Smooth muscle cell (in vitro differentiated cells): ENCODE results near the gene RBM26. TPM values are rescaled to one million over a fixed set of nuclear protein-coding genes. Genes with fewer than 3 reads are reported as not detected.
"Not testable (repeated sequence)": the region's sequence is repeated elsewhere in the genome, so short reads cannot be mapped to it uniquely, and the experiment has no call there.

Source experiments
- DNase-seq: peaks from one replicate; lab custom pipeline; 2025; ENCODE audit not compliant: unreplicated experiment; lab: John Stamatoyannopoulos, UW
- H2AFZ ChIP-seq: fragments of 200-600 bp; sonication (generic); 2 replicates; pipeline ENCODE4 v1.6.0; 2016; ENCODE audit warnings: antibody characterized with exemption, low read depth, mild to moderate bottlenecking
- H3F3A ChIP-seq: fragments of 200-600 bp; sonication (generic); 2 replicates; pipeline ENCODE4 v1.6.0; 2017; ENCODE audit warnings: antibody characterized with exemption, low read depth
- H3K27ac ChIP-seq: fragments of 200-600 bp; sonication (generic); 2 replicates; pipeline ENCODE4 v1.5.1; 2016; ENCODE audit warnings: low read depth, mild to moderate bottlenecking
- H3K27me3 ChIP-seq: fragments of 200-600 bp; sonication (generic); 2 replicates; pipeline ENCODE4 v1.6.1; 2016; ENCODE audit warnings: low read depth, mild to moderate bottlenecking
- H3K36me3 ChIP-seq: fragments of 200-600 bp; sonication (generic); 2 replicates; pipeline ENCODE4 v1.5.1; 2016; ENCODE audit warnings: low read depth
- H3K4me1 ChIP-seq: fragments of 200-600 bp; sonication (generic); 2 replicates; pipeline ENCODE4 v1.5.1; 2016; ENCODE audit warnings: low read depth
- H3K4me2 ChIP-seq: fragments of 200-600 bp; sonication (generic); 2 replicates; pipeline ENCODE4 v1.6.0; 2016; ENCODE audit warnings: mild to moderate bottlenecking
- H3K4me3 ChIP-seq: fragments of 200-600 bp; sonication (generic); 2 replicates; pipeline ENCODE4 v1.5.1; 2016; ENCODE audit warnings: mild to moderate bottlenecking
- H3K79me2 ChIP-seq: fragments of 200-600 bp; sonication (generic); 2 replicates; pipeline ENCODE4 v1.6.0; 2016; ENCODE audit warnings: low read depth, mild to moderate bottlenecking
- H3K9ac ChIP-seq: fragments of 200-600 bp; sonication (generic); 2 replicates; pipeline ENCODE4 v1.6.0; 2016; ENCODE audit warnings: low read depth
- H3K9me3 ChIP-seq: fragments of 200-600 bp; sonication (generic); replicated peaks from 2 replicates; pipeline ENCODE4 v1.5.1; 2016; ENCODE audit warnings: low read depth
- H4K20me1 ChIP-seq: fragments of 200-600 bp; sonication (generic); 2 replicates; pipeline ENCODE4 v1.6.0; 2016; ENCODE audit warnings: low read depth
- WGBS: methylation state at CpG from one replicate; pipeline ENCODE4 v1.1.7; 2016; ENCODE audit warnings: low lambda C conversion rate; 5-methylcytosine and 5-hydroxymethylcytosine counted together
- polyA plus RNA-seq: library from polyadenylated mRNA; unstranded; fragments of >200 nt; fragmentation: Nextera tagmentation; extraction: Ambion mirVana; gene quantifications from 2 replicates; pipeline ENCODE4 v1.2.1, GENCODE V29; 2016
- total RNA-seq: library from RNA; depleted of rRNA; stranded (reverse); fragments of >200 nt; gene quantifications from 2 replicates; pipeline ENCODE4 v1.2.3, GENCODE V29; 2014
- TF ChIP-seq, protein P1 (sequence below): fragments of 200-600 bp; sonication (generic); IDR thresholded peaks from 2 replicates; pipeline ENCODE4 v1.5.1; 2017; ENCODE audit warnings: borderline replicate concordance, mild to moderate bottlenecking, antibody characterized with exemption; ENCODE audit not compliant: insufficient read depth, poor library complexity, severe bottlenecking

RBM26 gene
- total and polyA plus RNA-seq, 2 experiments from 2014 or later, result 11.8 to 49.4 TPM

DNA sequence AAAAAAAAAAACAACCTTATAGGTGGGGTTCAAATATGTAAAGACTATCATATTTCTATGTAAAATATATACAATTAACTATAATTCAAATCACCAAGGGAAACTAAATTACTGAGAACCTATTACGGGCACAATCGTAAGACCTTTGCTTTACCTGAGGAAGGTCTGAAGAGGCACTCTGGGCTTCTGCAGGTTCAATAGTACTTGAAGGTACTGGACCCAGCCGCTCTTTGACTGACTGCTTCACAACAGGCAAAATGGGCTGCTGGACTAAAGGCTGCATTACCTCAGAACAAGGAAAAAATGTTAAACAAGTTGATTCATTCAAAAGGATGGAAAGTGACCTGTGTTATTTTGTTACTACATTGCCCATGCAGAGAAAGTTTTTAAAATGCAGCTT, 51.8 kb downstream of the RBM26 start:
- Histone ChIP-seq H3K79me2 (no peaks in the 10 kb centered on the region), H3K4me2 (no peak overlapping the region), H3F3A (no peaks in the 10 kb centered on the region), H3K27me3 (no peaks in the 10 kb centered on the region), H3K4me1 (no peaks in the 10 kb centered on the region), H3K9ac (no peak overlapping the region), H3K36me3 (peaks cover 43% of the 10 kb centered on the region), H3K4me3 (no peak overlapping the region), H2AFZ (no peak overlapping the region), H3K9me3 (no peaks in the 10 kb centered on the region), H3K27ac (no peak overlapping the region), H4K20me1 (no peaks in the 10 kb centered on the region)
- no peak for DNase-seq
- WGBS, result 97% methylated on average over 3 of the region's 3 CpGs
- TF ChIP-seq, protein P1, sequence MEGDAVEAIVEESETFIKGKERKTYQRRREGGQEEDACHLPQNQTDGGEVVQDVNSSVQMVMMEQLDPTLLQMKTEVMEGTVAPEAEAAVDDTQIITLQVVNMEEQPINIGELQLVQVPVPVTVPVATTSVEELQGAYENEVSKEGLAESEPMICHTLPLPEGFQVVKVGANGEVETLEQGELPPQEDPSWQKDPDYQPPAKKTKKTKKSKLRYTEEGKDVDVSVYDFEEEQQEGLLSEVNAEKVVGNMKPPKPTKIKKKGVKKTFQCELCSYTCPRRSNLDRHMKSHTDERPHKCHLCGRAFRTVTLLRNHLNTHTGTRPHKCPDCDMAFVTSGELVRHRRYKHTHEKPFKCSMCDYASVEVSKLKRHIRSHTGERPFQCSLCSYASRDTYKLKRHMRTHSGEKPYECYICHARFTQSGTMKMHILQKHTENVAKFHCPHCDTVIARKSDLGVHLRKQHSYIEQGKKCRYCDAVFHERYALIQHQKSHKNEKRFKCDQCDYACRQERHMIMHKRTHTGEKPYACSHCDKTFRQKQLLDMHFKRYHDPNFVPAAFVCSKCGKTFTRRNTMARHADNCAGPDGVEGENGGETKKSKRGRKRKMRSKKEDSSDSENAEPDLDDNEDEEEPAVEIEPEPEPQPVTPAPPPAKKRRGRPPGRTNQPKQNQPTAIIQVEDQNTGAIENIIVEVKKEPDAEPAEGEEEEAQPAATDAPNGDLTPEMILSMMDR, result no peak

DNA sequence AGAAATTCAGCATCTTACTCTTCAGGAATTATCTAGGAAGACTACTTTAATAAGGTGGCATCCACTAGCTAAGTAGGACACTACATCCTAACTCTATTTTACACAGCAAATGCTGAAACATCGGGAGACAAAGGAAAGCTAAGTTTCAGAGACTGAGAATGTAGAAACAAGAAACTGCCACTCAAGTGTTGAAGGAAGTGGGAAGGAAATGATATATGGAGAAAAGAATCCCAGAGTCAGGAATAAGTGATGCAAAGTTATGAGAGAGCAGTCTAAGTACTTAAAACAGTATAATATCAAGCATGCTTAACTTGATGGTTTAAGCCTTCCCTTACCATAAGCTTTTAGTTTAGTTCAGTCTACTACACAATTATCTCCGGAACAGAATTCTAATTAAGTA, 52.4 kb downstream of the RBM26 start:
- Histone ChIP-seq H3K36me3 (peaks cover 43% of the 10 kb centered on the region), H3K4me3 (no peak overlapping the region)

GRCh38 chr13:79352107-79352506, 53.9 kb downstream of the RBM26 start:
- Histone ChIP-seq H3K4me1 (no peaks in the 10 kb centered on the region), H3K9me3 (no peaks in the 10 kb centered on the region), H3F3A (no peaks in the 10 kb centered on the region), H4K20me1 (no peaks in the 10 kb centered on the region), H3K4me3 (no peak overlapping the region), H3K36me3 (peaks cover 34% of the 10 kb centered on the region), H3K79me2 (no peaks in the 10 kb centered on the region), H3K4me2 (no peak overlapping the region), H3K9ac (no peak overlapping the region), H2AFZ (no peak overlapping the region), H3K27me3 (no peaks in the 10 kb centered on the region), H3K27ac (no peak overlapping the region)
- DNase-seq, result no peak
- TF ChIP-seq, protein P1, result no peak

More for the DNA sequence above, 52.4 kb downstream of the RBM26 start:
- no peaks in the 10 kb centered on the region for H3K9me3 ChIP-seq
- no peaks in the 10 kb centered on the region for H3F3A ChIP-seq
- no peak for DNase-seq
- H3K27me3 ChIP-seq, result no peaks in the 10 kb centered on the region
- no peak overlapping the region for H3K27ac ChIP-seq
- H4K20me1 ChIP-seq, result no peaks in the 10 kb centered on the region
- 97% methylated on average over 2 of the region's 2 CpGs for WGBS
- TF ChIP-seq, protein P1, result no peak
- H2AFZ ChIP-seq, result no peak overlapping the region
- no peak overlapping the region for H3K4me2 ChIP-seq
- H3K79me2 ChIP-seq, result no peaks in the 10 kb centered on the region
- no peaks in the 10 kb centered on the region for H3K4me1 ChIP-seq
- no peak overlapping the region for H3K9ac ChIP-seq

DNA sequence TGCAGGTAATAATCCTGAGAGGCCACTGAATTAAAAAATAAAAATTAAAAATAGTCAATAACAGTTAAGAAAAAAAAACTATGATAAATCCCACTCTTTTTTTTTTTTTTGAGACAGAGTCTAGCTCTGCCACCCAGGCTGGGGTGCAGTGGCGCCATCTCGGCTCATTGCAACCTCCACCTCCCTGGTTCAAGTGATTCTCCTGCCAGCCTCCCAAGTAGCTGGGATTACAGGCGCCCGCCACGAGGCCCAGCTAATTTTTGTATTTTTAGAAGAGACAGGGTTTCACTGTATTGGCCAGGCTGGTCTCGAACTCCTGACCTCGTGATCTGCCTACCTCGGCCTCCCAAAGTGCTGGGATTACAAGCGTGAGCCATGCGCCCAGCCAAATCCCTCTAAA, 56.4 kb downstream of the RBM26 start:
- H3K4me2 ChIP-seq, H3K9ac ChIP-seq, H3K4me1 ChIP-seq, H3K79me2 ChIP-seq, H3K27ac ChIP-seq, H3K27me3 ChIP-seq, H4K20me1 ChIP-seq, H3F3A ChIP-seq, H3K4me3 ChIP-seq, H2AFZ ChIP-seq, DNase-seq, H3K9me3 ChIP-seq: not testable (repeated sequence)
- WGBS, result 95% methylated on average over 10 of the region's 10 CpGs
- peaks cover 27% of the 10 kb centered on the region for H3K36me3 ChIP-seq
